HL-60 (cell line): ENCODE results near the gene ZSCAN22.

Experiments
- POLR2AphosphoS5 ChIP-seq: IDR thresholded peaks from 2 replicates; pipeline ENCODE4 v1.6.1; 2012; ENCODE audit warnings: low read depth
- TF ChIP-seq, protein P1 (sequence below): IDR thresholded peaks from one replicate; pipeline ENCODE4 v1.5.1; 2011; ENCODE audit warnings: low read length, control low read depth, inconsistent platforms; ENCODE audit not compliant: insufficient read depth

DNA sequence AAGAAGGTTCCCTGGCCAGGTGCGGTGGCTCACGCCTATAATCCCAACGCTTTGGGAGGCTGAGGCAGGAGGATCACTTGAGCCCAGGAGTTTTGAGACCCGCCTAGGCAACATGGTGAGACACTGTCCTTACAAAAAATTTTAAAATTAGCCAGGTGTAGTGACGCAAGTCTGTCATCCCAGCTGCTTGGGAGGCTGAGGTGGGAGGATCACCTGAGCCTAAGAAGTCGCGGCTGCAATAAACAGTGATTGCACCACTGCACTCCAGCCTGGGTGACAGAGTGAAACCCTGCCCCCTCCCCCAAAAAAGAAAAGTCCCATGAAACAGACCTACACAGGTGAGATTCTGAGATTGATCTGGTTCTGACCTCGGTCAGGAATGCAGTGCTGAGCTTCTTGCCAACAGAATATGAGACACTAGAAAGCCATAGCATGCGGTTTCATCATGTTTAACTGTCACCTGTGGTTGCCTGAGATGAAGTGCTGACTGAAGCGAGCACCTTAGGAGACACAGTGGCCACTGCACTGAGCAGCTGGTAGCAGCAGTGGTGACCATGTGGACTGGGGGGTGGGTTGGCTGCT, 28.5 kb downstream of the ZSCAN22 start:
- TF ChIP-seq, protein P1, sequence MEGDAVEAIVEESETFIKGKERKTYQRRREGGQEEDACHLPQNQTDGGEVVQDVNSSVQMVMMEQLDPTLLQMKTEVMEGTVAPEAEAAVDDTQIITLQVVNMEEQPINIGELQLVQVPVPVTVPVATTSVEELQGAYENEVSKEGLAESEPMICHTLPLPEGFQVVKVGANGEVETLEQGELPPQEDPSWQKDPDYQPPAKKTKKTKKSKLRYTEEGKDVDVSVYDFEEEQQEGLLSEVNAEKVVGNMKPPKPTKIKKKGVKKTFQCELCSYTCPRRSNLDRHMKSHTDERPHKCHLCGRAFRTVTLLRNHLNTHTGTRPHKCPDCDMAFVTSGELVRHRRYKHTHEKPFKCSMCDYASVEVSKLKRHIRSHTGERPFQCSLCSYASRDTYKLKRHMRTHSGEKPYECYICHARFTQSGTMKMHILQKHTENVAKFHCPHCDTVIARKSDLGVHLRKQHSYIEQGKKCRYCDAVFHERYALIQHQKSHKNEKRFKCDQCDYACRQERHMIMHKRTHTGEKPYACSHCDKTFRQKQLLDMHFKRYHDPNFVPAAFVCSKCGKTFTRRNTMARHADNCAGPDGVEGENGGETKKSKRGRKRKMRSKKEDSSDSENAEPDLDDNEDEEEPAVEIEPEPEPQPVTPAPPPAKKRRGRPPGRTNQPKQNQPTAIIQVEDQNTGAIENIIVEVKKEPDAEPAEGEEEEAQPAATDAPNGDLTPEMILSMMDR = no peak
- TF ChIP-seq POLR2AphosphoS5 = no peak
